Right lobe of liver (tissue), 6 donors: Measurements from ENCODE around the gene NR1I3. TPM values are rescaled to one million over a fixed set of nuclear protein-coding genes. Genes with fewer than 3 reads are reported as not detected.
"Not testable (repeated sequence)": the region's sequence is repeated elsewhere in the genome, so short reads cannot be mapped to it uniquely, and the experiment has no call there.

ENCODE experiments used
- ATAC-seq, 4 donors: fragments of 200-7000 bp; cut with Tn5 transposase; one replicate each; pipeline ENCODE4 v1.9.1; 2020; ENCODE audit warnings: mild to moderate bottlenecking in 4 of 4, moderate library complexity in 4 of 4
- DNase-seq, 3 donors: peaks; one replicate each; pipeline ENCODE4 v3.0.0-alpha.2; 2020
- H3K27ac ChIP-seq, 3 donors: fragments of 200-600 bp; one replicate each; pipeline ENCODE4 v1.8.0; 2022
- H3K27me3 ChIP-seq, 2 donors: fragments of 200-600 bp; one replicate each; pipeline ENCODE4 v1.8.0; 2022
- H3K36me3 ChIP-seq, 4 donors: fragments of 200-600 bp; sonication (generic) in 1 of 4; one replicate each; pipeline versions ENCODE4 v1.5.1 to v1.8.0; 2017 to 2022; ENCODE audit warnings: control low read depth in 1 of 4
- H3K4me1 ChIP-seq, 4 donors: fragments of 200-600 bp; sonication (generic) in 1 of 4; one replicate each; pipeline versions ENCODE4 v1.5.1 to v1.8.0; 2017 to 2022; ENCODE audit warnings: control low read depth in 1 of 4
- H3K4me3 ChIP-seq, 3 donors: fragments of 200-600 bp; one replicate each; pipeline ENCODE4 v1.8.0; 2022
- H3K9me3 ChIP-seq, 4 donors: fragments of 200-600 bp; sonication (generic) in 1 of 4; one replicate each; pipeline versions ENCODE4 v1.5.1 to v1.8.0; 2017 to 2022; ENCODE audit warnings: control low read depth in 1 of 4
- POLR2A ChIP-seq: fragments of 450-650 bp; IDR thresholded peaks from one replicate; pipeline ENCODE4 v1.6.1; 2017; ENCODE audit warnings: antibody characterized with exemption, mild to moderate bottlenecking
- WGBS: methylation state at CpG from one replicate; pipeline ENCODE4 v1.1.6; 2018; ENCODE audit warnings: low coverage, low lambda C conversion rate; ENCODE audit not compliant: insufficient coverage; ENCODE audit errors: missing lambda C conversion rate; 5-methylcytosine and 5-hydroxymethylcytosine counted together
- intact Hi-C, 2 donors: fragments of 100-400 bp; cut with DNase I; formaldehyde crosslinking; loops; one replicate each; pipeline versions ENCODE4 v1.11.2 to v1.14.1; 2022
- total RNA-seq, 6 experiments: library from RNA; depleted of rRNA in 2 of 6; stranded (reverse); fragments of >200 nt in 2 of 6; fragmentation: NEBNext Ultra II Directional in 3 of 6; extraction: Animal tissue kit (Norgen Biotek cat#: 25700) in 3 of 6; gene quantifications; one replicate each; pipeline versions ENCODE4 v1.1.0 to v1.2.4, GENCODE V29; 2016 to 2023
- TF ChIP-seq, protein P1 (sequence below), 4 donors: fragments of 200-600 bp in 3 of 4; fragments of 450-650 bp in 1 of 4; IDR thresholded peaks; one replicate each; pipeline versions ENCODE4 v1.5.1 to v1.8.0; 2016 to 2022; ENCODE audit warnings: antibody characterized with exemption in 4 of 4, mild to moderate bottlenecking in 2 of 4
- donor health status: DM: no; HTN: yes; CAD: no.
- donor health status: DM: no; HTN: no; CAD: no.
- donor health status: DM: no; HTN: no; CAD: no.
- donor health status: DM: no; HTN: yes; CAD: no.
- donor health status: DM: no; HTN: yes; CAD: no.

NR1I3 gene
- total RNA-seq, 6 experiments from 2014 or later, result 24.1 to 169 (median 85.7) TPM

DNA sequence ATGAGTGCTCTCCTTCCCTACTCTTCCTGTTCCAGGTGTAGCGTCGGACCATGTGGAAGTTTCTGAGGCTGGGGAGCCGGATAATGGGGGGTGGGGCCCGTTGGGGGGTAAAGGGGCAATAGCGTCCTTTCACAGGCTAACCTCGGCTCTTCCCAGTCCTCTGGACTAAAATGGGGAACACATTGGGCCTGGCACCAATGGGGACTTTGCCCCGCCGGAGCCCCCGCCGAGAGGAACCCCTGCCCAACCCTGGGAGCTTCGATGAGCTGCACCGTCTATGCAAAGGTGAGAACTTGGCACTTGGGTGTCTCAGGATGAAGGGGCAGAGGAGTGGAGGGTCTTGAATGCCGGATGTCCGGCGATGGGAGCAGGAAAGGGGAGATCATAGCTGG lies 11.7 kb downstream of the NR1I3 start:
- H3K9me3 ChIP-seq, result no peaks in the 10 kb centered on the region
- no peak for DNase-seq
- no peak for ATAC-seq
- 1% methylated on average over 8 of the region's 15 CpGs for WGBS
- H3K27me3 ChIP-seq, result no peaks in the 10 kb centered on the region
- H3K36me3 ChIP-seq, result peaks cover 0 to 32% (median 14%) of the 10 kb centered on the region in 4 donors
- intact Hi-C loops, result no loop called here
- peak overlapping the region; percentile 53 to 73 (median 58) for H3K27ac ChIP-seq
- H3K4me1 ChIP-seq, result peaks cover 0 to 42% (median 5%) of the 10 kb centered on the region in 4 donors
- no peak for TF ChIP-seq POLR2A
- TF ChIP-seq, protein P1, sequence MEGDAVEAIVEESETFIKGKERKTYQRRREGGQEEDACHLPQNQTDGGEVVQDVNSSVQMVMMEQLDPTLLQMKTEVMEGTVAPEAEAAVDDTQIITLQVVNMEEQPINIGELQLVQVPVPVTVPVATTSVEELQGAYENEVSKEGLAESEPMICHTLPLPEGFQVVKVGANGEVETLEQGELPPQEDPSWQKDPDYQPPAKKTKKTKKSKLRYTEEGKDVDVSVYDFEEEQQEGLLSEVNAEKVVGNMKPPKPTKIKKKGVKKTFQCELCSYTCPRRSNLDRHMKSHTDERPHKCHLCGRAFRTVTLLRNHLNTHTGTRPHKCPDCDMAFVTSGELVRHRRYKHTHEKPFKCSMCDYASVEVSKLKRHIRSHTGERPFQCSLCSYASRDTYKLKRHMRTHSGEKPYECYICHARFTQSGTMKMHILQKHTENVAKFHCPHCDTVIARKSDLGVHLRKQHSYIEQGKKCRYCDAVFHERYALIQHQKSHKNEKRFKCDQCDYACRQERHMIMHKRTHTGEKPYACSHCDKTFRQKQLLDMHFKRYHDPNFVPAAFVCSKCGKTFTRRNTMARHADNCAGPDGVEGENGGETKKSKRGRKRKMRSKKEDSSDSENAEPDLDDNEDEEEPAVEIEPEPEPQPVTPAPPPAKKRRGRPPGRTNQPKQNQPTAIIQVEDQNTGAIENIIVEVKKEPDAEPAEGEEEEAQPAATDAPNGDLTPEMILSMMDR (IDR thresholded peaks at IDR 0.05), result no peak
- H3K4me3 ChIP-seq, result peak overlapping the region; percentile 61 to 73 (median 66)

DNA sequence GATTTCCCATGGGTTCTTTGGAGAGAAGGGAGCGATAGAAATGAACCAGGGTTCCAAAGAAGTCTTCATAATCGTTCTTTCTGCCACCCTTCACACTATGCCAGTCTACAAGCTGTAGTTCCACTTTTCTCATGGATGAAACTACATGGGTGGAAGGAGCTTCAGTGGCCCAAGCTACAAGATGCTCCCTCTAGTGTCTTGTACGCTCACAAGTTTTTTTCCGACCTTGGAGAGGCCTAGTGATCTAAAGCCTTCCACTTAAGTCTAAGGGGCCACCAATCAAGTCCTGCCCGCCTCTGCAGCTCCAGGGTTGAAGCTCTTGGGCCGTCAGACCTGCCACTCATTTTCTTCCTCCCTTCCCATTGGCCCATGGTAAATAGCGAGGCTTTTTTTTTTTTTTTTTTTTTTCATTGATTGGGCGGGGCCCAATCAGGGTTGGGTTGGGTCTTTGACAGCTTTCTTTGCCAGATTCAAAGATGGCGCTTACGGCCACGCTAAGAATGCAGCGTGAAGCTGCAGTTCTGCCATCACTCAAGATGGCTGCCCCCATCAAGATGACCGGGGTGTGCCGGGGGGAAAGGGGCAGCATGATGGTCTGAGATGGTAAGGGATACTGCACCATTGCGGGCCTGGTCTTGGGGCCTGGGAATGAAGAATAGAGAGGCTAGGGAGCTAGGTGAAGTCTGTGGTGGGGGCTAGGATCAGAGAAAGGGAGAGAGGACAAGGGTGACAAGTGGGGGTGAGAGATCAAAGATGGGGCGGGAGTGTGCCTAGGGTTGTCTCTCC lies 12.3 kb downstream of the NR1I3 start, which contains the start of gene TOMM40L:
Gene TOMM40L (plus strand): TSS at position 527 of the 786 bp plus-strand sequence. CDS start 430 bp downstream, outside the sequence.
- H3K36me3 ChIP-seq, result peaks cover 0 to 26% (median 11%) of the 10 kb centered on the region in 4 donors
- peak within 1 kb of the TSS; percentile 61 to 73 (median 66) for H3K4me3 ChIP-seq
- peaks cover 0 to 48% (median 8%) of the 10 kb centered on the region in 4 donors for H3K4me1 ChIP-seq
- TF ChIP-seq POLR2A, result peak; percentile 60
- TF ChIP-seq, protein P1 (IDR thresholded peaks at IDR 0.05), result peak; percentile 31 to 48 (median 42)
- intact Hi-C loops, result no loop called here
- no peaks in the 10 kb centered on the region for H3K27me3 ChIP-seq
- DNase-seq (peak; percentile 85 to 93 (median 90)), ATAC-seq (peak; percentile 62 to 81 (median 66))
- WGBS, result 0% methylated on average over 16 of the region's 16 CpGs
- H3K9me3 ChIP-seq, result no peaks in the 10 kb centered on the region
- H3K27ac ChIP-seq, result peak within 1 kb of the TSS; percentile 69 to 84 (median 79)

DNA sequence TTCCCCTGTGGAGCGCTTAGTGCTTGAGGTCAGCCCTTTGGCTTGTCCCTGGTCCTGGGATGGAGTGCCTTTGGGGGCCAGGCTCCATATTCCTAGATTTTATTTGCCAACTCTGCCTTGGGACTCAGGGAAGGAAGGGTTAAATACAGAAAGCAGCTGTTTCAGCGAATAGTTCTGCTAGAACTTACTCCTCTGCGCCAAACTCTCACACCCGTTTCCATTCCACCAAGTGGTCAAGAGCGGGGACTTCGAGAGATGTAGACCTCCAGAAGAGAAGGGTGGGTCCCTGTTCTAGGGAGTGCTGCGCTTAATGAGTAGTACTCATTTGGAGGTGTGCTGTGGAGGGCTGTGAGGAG lies 12.8 kb downstream of the NR1I3 start:
- TF ChIP-seq, protein P1 (IDR thresholded peaks at IDR 0.05), result no peak
- TF ChIP-seq POLR2A, result no peak
- peak overlapping the region; percentile 69 to 84 (median 79) for H3K27ac ChIP-seq
- ATAC-seq (no peak), DNase-seq (no peak)
- intact Hi-C loops, result no loop called here
- WGBS, result 20% methylated on average over 6 of the region's 7 CpGs
- H3K4me1 ChIP-seq, result peaks cover 0 to 49% (median 8%) of the 10 kb centered on the region in 4 donors
- H3K27me3 ChIP-seq, result no peaks in the 10 kb centered on the region
- peak overlapping the region in 2 of 3 donors; percentile 39 to 41 for H3K4me3 ChIP-seq
- no peaks in the 10 kb centered on the region for H3K9me3 ChIP-seq
- H3K36me3 ChIP-seq, result peaks cover 0 to 21% (median 9%) of the 10 kb centered on the region in 4 donors

- intact Hi-C loops, DNase-seq, H3K27me3 ChIP-seq, H3K9me3 ChIP-seq: not testable (repeated sequence)
- Histone ChIP-seq H3K4me1 (peaks cover 0 to 49% (median 8%) of the 10 kb centered on the region in 4 donors), H3K36me3 (peaks cover 0 to 16% (median 5%) of the 10 kb centered on the region in 4 donors), H3K4me3 (peak overlapping the region in 2 of 3 donors; percentile 39 to 41), H3K27ac (peak overlapping the region; percentile 69 to 84 (median 79))
- 14% methylated on average over 10 of the region's 13 CpGs for WGBS
- peak in 1 of 4 donors; percentile 0 for ATAC-seq
Observed at GRCh38 chr1:161224695-161225087, 13.3 kb downstream of the NR1I3 start.
